Fibroblast of villous mesenchyme (primary cell): ENCODE measurements around the gene COL8A2. TPM values are rescaled to one million over a fixed set of nuclear protein-coding genes. Genes with fewer than 3 reads are reported as not detected.

Experiments used
- DNase-seq: peaks from one replicate; pipeline ENCODE4 v3.0.0-alpha.2; 2010; ENCODE audit warnings: low read depth
- H3K4me3 ChIP-seq: 2 replicates; pipeline ENCODE4 v1.5.1; 2011; ENCODE audit warnings: low read depth, mild to moderate bottlenecking, low read length
- total RNA-seq: library from RNA; depleted of rRNA; stranded (reverse); fragments of >200 nt; gene quantifications from 2 replicates; pipeline ENCODE4 v1.2.3, GENCODE V29; 2012
- TF ChIP-seq, protein P1 (sequence below): IDR thresholded peaks from 2 replicates; pipeline ENCODE4 v1.5.1; 2012; ENCODE audit warnings: low read depth, mild to moderate bottlenecking, low read length; ENCODE audit not compliant: insufficient read depth

Gene COL8A2
- total RNA-seq, 1 donor, result 4.7 TPM

- H3K4me3 ChIP-seq, result no peak overlapping the region
- DNase-seq, result no peak
- TF ChIP-seq, protein P1, sequence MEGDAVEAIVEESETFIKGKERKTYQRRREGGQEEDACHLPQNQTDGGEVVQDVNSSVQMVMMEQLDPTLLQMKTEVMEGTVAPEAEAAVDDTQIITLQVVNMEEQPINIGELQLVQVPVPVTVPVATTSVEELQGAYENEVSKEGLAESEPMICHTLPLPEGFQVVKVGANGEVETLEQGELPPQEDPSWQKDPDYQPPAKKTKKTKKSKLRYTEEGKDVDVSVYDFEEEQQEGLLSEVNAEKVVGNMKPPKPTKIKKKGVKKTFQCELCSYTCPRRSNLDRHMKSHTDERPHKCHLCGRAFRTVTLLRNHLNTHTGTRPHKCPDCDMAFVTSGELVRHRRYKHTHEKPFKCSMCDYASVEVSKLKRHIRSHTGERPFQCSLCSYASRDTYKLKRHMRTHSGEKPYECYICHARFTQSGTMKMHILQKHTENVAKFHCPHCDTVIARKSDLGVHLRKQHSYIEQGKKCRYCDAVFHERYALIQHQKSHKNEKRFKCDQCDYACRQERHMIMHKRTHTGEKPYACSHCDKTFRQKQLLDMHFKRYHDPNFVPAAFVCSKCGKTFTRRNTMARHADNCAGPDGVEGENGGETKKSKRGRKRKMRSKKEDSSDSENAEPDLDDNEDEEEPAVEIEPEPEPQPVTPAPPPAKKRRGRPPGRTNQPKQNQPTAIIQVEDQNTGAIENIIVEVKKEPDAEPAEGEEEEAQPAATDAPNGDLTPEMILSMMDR, result no peak
Measured at GRCh38 chr1:36080801-36081200, 44.2 kb downstream of the COL8A2 start.

GRCh38 chr1:36080236-36080635, 44.8 kb downstream of the COL8A2 start:
- no peak overlapping the region for H3K4me3 ChIP-seq
- DNase-seq, result no peak
- TF ChIP-seq, protein P1, result no peak

GRCh38 chr1:36076979-36077573, 47.9 kb downstream of the COL8A2 start:
- no peak for DNase-seq
- TF ChIP-seq, protein P1, result no peak
- H3K4me3 ChIP-seq, result no peak overlapping the region

DNA sequence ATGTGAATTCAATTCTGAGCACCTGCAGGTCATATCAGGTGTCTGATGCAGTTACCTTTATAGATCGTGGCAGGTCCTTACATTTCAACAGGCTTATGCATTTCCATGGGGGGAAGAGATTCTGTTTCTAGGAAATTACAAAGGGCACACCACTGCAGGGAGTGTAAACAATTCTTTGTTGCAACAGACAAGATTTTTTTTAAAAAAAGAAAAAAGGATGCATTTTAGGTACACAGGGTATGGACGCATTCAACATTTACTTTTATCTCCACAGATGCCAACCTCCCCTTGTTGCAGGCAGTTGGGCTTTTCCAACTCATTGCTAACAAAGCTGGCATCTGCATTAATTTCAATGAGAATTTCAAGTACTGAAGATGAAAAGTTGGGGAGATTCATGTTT, 54.7 kb downstream of the COL8A2 start:
- DNase-seq, result no peak
- H3K4me3 ChIP-seq, result no peak overlapping the region
- TF ChIP-seq, protein P1, result no peak

DNA sequence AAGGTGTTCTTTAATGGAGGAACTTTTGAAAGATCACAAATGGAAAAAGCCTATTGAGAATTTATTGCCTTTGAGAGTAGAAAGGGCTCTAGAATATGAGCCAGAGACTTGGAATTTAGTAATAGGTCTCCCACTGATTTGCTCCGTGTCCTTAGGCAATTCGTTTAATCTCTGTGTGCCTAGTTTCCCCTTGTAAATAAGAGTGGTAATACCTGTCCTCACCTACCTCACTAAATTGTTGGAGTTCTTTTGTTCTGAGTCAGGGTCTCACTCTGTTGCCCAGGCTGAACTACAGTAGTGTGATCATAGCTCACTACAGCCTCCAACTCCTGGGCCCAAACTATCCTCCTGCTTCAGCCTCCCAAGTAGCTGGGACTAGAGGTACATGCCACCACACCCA, 56.2 kb downstream of the COL8A2 start:
- no peak for DNase-seq
- H3K4me3 ChIP-seq, result no peak overlapping the region
- TF ChIP-seq, protein P1, result no peak

DNA sequence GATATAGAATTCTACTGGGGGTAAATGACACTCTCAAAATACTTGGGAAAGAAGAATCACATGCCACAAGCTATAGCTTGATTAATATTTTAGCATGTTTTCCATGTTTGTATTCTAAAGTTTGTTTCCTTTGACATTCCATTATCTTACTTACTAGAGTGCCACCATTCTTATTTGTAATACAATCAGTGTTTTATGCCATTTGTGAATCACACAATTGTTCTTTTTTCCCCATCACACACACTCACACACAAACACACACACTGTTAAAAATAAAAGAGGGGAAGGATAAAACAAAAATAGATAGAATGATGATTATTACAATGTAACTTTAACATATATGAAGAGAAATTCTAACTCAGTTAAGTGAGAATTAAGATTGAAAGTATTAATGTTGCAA, 57.2 kb downstream of the COL8A2 start:
- TF ChIP-seq, protein P1, result no peak
- H3K4me3 ChIP-seq, result no peak overlapping the region
- no peak for DNase-seq

GRCh38 chr1:36062315-36062714, 62.7 kb downstream of the COL8A2 start:
- H3K4me3 ChIP-seq, result no peak overlapping the region
- no peak for DNase-seq
- TF ChIP-seq, protein P1, result no peak
